ENCODE measurements around the gene KBTBD2.
"Not testable (repeated sequence)": the region's sequence is repeated elsewhere in the genome, so short reads cannot be mapped to it uniquely, and the experiment has no call there.

The KBTBD2 gene

DNA sequence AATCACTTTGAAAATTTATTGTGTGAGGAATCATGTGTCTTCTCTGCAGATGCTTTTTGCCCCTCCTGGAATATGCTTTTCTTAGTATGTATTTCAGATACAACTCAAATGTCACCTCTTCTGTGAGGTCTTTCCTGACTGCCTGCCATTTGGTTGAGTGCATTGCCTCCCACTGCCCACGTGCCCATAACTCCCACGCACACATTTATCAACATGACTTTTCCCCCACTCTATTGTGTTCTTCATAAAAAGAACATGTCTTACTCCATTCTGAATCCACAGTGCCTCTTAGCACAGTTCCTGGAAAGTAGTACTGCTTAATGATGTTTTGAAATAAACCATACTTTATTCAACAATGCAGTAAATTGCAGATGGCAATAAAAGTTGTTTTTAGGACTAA, 42.9 kb downstream of the KBTBD2 start:
- not testable (repeated sequence) for DNase-seq

DNA sequence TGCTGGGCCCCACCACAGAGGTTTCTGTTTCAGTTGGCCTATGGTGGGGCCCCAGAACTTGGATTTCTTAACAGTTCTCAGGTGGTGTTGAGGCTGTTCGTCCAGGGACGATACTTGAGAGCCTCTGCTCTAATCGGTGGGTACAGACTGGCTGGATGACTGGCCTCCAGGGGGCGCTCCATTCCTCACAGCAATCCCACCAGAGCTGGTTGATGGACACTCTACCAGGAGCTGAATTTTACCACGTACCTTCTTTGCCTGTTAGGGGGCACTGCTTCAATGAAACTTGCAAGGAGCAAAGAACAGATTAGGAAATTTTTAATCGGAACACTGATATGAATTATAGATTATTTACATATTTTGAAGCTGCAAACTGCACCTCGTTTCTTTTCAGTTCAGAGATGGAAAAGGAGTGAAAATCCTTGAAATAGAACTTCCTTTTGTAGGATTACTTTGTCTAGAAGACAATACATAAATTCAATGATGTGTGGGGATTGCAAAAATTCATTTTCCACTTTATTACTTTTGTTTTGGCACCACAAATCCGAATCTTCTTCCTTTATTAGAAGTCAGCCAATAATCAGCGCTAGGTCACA, 44.8 kb downstream of the KBTBD2 start:
- peak; percentile 17 for DNase-seq

DNA sequence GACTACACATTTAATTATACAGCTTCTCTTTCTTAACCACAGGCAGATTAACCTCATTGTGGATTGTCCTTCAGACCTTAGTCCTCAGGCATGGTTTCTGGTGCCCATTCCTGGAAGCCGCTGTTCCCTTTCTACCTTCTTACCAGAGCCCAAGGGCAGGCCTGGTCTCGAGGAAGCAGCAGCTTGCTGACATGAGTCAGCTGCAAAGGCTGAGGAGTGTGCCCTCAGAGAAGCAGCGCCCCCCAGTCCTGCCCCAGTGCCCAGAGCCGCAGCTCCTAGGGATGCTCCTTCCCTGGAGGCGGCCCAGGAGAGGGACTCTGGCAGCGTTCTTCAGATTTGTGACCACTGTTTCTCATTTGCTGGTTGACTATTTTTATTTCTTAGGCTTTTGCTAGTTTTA, 46.8 kb downstream of the KBTBD2 start:
- not testable (repeated sequence) for DNase-seq

DNA sequence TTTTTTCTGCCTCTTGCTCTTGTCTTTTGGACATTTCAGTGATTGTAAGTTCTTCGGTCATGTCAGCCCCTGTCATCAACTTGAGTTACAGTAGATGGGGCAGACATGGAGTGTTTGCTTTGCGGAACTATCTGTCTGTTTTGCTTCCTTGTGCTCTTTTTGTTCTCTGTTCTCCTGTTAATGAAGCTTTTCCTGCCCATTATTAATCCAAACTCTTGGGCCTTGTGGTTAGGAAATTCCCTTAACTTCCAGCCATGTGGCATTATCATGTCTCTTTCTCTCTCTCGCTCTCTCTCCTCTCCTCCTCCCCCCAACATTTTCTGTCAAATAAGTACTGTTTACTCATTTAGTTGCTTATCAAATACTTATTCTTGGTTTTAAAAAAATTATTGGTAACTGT, 47.8 kb downstream of the KBTBD2 start:
- not testable (repeated sequence) for DNase-seq

DNA sequence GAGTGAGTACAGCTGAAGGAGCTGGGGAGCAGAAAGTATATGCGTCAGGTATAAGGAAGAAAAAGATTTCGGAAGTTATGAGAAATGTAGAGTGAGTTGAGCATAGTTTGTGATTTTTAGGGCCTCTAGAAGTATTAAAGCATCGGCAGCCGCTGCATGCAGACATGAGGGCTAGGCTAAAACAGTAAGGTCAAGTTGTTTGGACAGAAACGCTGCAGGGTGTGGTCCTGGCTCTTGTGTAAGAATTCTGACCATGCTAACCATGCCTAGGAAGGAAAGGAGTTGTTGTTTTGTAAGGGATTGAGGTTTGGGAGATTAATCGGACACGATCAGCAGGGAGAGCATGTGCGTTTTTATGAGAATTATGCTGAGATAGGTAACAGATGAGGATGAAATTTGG, 51.7 kb downstream of the KBTBD2 start:
- DNase-seq = not testable (repeated sequence)

DNA sequence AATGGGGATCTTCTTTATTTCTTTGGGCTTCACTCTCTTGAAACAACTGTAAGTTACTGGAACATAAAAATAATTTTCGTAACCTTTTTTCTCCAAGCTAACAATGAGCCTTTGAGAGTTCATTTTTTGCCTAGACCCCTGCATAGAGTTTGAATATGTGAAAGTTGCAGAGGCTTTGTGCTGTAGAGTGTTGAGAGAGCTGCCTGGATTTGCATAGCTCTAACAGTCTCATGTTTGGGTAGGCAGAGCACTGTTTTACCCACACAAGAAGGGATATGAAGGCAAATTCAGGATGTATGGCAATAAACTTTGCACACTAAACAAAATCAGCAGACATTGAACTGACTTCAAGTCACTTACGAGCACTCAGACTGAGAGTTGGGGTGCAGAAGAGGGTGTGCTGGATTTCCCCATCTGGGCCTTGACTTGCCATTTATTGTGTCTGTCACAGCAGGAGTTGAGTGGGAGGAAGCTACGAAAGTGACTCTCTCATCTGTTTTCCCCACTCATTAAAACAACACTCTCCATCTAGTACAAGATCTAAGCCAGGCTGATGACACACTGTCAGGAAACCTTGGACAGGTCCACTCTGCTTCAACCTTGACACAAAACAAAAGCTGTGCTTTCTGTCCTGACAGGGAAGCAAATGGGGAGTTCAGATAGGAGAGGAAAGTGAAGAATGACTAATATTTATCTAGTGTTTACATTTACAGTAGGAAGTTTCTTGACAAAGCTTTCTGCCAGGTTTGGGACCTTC, 62.4 kb downstream of the KBTBD2 start:
- DNase-seq = not testable (repeated sequence)
